Omental fat pad (tissue), 4 donors: ENCODE data around the gene DTX3. TPM values are rescaled to one million over a fixed set of nuclear protein-coding genes. Genes with fewer than 3 reads are reported as not detected.
A peak's percentile ranks its signal among the peaks of the same experiment; 100 is the strongest.
"Not testable (repeated sequence)": the region's sequence is repeated elsewhere in the genome, so short reads cannot be mapped to it uniquely, and the experiment has no call there.

Experiments
- ATAC-seq: fragments of 150-250 bp; one replicate; pipeline ENCODE4 v1.9.1; 2016; ENCODE audit warnings: mild to moderate bottlenecking, moderate library complexity; ENCODE audit not compliant: low FRiP score
- DNase-seq: peaks from one replicate; pipeline ENCODE4 v3.0.0-alpha.2; 2019; ENCODE audit warnings: low spot score
- total RNA-seq, 4 donors: library from RNA; depleted of rRNA; stranded (reverse); fragments of >200 nt; gene quantifications; one replicate each; pipeline ENCODE4 v1.1.0, GENCODE V29; 2016
- TF ChIP-seq, protein P1 (sequence below), 3 donors: fragments of 450-650 bp; IDR thresholded peaks; one replicate each; pipeline ENCODE4 v1.5.1; 2016 to 2017; ENCODE audit warnings: antibody characterized with exemption in 3 of 3, mild to moderate bottlenecking in 3 of 3, moderate library complexity in 2 of 3

DTX3 gene
- total RNA-seq, 4 donors from 2014 or later, result 8.0 to 21.7 (median 13.3) TPM

DNA sequence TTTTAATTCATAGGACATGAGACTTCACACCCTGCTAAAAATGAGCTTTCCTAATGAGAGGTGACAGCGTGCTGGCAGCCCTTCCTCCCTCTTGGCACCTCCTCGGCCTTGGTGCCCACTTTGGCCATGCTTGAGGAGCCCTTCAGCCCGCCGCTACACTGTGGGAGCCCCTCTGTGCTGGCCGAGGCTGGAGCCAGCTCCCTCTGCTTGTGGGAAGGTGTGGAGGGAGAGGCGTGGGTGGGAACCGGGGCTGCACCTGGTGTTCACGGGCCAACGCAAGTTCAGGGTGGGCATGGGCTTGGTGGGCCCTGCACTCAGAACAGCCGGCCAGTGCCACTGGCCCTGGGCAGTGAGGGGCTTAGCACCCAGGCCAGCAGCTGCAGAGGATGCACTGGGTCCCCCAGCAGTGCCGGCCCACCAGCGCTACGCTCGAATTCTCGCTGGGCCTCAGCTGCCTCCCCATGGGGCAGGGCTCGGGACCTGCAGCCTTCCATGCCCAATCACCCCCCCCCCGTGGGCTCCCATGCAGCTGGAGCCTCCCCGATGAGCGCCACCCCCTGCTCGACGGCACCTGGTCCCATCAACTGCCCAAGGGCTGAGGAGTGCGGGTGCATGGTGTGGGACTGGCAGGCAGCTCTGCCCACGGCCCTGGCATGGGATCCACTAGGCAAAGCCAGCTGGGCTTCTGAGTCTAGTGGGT, 51.1 kb downstream of the DTX3 start:
- TF ChIP-seq, protein P1, sequence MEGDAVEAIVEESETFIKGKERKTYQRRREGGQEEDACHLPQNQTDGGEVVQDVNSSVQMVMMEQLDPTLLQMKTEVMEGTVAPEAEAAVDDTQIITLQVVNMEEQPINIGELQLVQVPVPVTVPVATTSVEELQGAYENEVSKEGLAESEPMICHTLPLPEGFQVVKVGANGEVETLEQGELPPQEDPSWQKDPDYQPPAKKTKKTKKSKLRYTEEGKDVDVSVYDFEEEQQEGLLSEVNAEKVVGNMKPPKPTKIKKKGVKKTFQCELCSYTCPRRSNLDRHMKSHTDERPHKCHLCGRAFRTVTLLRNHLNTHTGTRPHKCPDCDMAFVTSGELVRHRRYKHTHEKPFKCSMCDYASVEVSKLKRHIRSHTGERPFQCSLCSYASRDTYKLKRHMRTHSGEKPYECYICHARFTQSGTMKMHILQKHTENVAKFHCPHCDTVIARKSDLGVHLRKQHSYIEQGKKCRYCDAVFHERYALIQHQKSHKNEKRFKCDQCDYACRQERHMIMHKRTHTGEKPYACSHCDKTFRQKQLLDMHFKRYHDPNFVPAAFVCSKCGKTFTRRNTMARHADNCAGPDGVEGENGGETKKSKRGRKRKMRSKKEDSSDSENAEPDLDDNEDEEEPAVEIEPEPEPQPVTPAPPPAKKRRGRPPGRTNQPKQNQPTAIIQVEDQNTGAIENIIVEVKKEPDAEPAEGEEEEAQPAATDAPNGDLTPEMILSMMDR (IDR thresholded peaks at IDR 0.05), result no peak
- no peak for ATAC-seq

DNA sequence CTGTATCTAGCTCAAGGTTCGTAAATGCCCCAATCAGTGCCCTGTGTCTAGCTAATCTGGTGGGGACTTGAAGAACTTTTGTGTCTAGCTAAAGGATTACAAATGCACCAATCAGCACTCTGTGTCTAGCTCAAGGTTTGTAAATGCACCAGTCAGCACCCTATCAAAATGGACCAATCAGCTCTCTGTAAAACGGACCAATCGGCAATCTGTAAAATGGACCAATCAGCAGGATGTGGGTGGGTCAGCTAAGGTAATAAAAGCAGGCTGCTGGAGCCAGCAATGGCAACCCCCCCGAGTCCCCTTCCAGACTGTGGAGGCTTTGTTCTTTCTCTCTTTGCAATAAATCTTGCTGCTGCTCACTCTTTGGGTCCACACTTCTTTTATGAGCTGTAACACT, 51.8 kb downstream of the DTX3 start:
- ATAC-seq, DNase-seq: not testable (repeated sequence)

More for the DNA sequence above, 51.1 kb downstream of the DTX3 start:
- DNase-seq, result no peak

DNA sequence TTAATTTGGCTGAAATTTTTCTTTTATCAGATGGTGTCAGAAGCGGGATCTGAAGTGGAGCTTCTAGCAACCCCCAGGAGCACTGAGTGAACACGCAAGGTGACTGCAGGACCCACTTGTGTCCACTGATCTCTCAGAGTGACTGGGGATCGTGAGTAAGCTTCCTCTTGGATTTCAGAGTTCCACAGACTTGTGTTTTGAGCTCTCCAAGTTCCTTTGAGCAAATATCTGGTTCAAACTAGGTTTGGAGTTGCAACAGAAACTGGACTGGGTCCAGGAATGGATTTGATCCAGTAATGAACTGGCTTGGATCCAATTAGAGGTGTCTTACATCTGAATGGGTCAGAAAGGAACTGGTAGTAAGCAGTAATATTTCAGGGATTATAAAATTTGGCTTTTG, 53.1 kb downstream of the DTX3 start:
- TF ChIP-seq, protein P1 (IDR thresholded peaks at IDR 0.05), result no peak
- DNase-seq (no peak), ATAC-seq (peak; percentile 76)

DNA sequence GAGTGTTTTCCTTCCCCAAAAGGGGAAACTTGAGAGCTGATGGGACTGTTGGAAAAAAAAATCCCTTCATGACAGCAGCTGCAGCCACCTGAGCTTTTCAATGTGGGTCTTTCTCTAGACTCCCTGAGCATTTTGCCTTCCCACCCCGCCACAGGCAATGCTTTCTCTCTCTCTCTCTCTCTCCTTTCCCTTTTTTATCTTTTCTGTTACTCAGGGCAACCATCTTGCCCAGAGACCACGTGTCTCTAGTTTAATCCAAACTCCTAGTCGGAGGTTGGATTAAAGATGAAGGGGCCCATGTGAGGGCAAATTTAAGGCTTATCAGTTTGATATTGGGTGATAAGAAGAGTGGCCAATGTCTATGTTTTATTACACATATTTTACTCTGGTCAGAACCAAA, 54.3 kb downstream of the DTX3 start:
- no peak for ATAC-seq
- TF ChIP-seq, protein P1 (IDR thresholded peaks at IDR 0.05), result no peak
- DNase-seq, result no peak

Other genes starting within 250 kb of the DTX3 start
- 10 to 100 TPM; 24.2 to 47.3 (median 26.7) TPM for gene R3HDM2, start 173.8 kb upstream of the DTX3 start, total RNA-seq
- not detected for gene INHBC, start 170.0 kb upstream of the DTX3 start, total RNA-seq
- gene INHBE, start 149.5 kb upstream of the DTX3 start, total RNA-seq, result under 1 TPM in 1 of 4 donors, not detected in 3; 0.25 TPM
- gene GLI1, start 145.0 kb upstream of the DTX3 start, total RNA-seq, result under 1 TPM in 3 of 4 donors, not detected in 1; 0.09 to 0.60 (median 0.19) TPM
- 10 to 100 TPM; 13.8 to 85.6 (median 29.8) TPM for gene ARHGAP9, start 125.0 kb upstream of the DTX3 start, total RNA-seq
- 100 to 1,000 TPM in 1 of 4 donors, 10 to 100 TPM in 3; 53.5 to 108 (median 58.4) TPM for gene MARS1, start 116.8 kb upstream of the DTX3 start, total RNA-seq
- 10 to 100 TPM; 31.5 to 66.6 (median 35.5) TPM for gene DDIT3, start 84.3 kb upstream of the DTX3 start, total RNA-seq
- 10 to 100 TPM; 11.8 to 40.2 (median 15.2) TPM for gene MBD6, start 82.0 kb upstream of the DTX3 start, total RNA-seq
- 100 to 1,000 TPM in 3 of 4 donors, 10 to 100 TPM in 1; 96.0 to 134 (median 123) TPM for gene DCTN2, start 57.6 kb upstream of the DTX3 start, total RNA-seq
- gene KIF5A, start 54.8 kb upstream of the DTX3 start, total RNA-seq, result under 1 TPM in 2 of 4 donors, not detected in 2; 0.09 to 0.13 TPM
- gene PIP4K2C, start 13.6 kb upstream of the DTX3 start, total RNA-seq, result 10 to 100 TPM; 16.9 to 21.3 (median 17.6) TPM
- gene ARHGEF25, start 6.6 kb downstream of the DTX3 start, total RNA-seq, result 10 to 100 TPM; 14.7 to 28.8 (median 20.0) TPM
- 1 to 10 TPM in 2 of 4 donors, under 1 TPM in 2; 0.36 to 3.0 (median 1.0) TPM for gene B4GALNT1, start 28.4 kb downstream of the DTX3 start, total RNA-seq
- 100 to 1,000 TPM; 259 to 325 (median 286) TPM for gene OS9, start 89.3 kb downstream of the DTX3 start, total RNA-seq
- 1 to 10 TPM; 1.2 to 7.1 (median 1.9) TPM for gene AGAP2, start 133.9 kb downstream of the DTX3 start, total RNA-seq
- 10 to 100 TPM; 41.8 to 70.7 (median 65.7) TPM for gene TSPAN31, start 140.2 kb downstream of the DTX3 start, total RNA-seq
- 10 to 100 TPM; 81.9 to 96.2 (median 89.0) TPM for gene CDK4, start 147.5 kb downstream of the DTX3 start, total RNA-seq
- gene MARCHF9, start 150.3 kb downstream of the DTX3 start, total RNA-seq, result 1 to 10 TPM; 2.4 to 8.7 (median 5.1) TPM
- gene CYP27B1, start 162.3 kb downstream of the DTX3 start, total RNA-seq, result 1 to 10 TPM in 2 of 4 donors, under 1 TPM in 1, not detected in 1; 0.19 to 5.6 (median 2.8) TPM
- gene METTL1, start 167.3 kb downstream of the DTX3 start, total RNA-seq, result 10 to 100 TPM; 11.2 to 39.3 (median 15.2) TPM
- 10 to 100 TPM in 1 of 4 donors, 1 to 10 TPM in 3; 6.1 to 10.9 (median 9.3) TPM for gene EEF1AKMT3, start 167.8 kb downstream of the DTX3 start, total RNA-seq
- gene TSFM, start 178.0 kb downstream of the DTX3 start, total RNA-seq, result 10 to 100 TPM; 20.2 to 36.6 (median 25.6) TPM
- 1 to 10 TPM; 6.4 to 9.5 (median 8.7) TPM for gene AVIL, start 213.9 kb downstream of the DTX3 start, total RNA-seq
- 100 to 1,000 TPM; 106 to 179 (median 150) TPM for gene CTDSP2, start 241.9 kb downstream of the DTX3 start, total RNA-seq